Activated CD8-positive, alpha-beta memory T cell treated with anti-CD3 and anti-CD28 coated beads, Interleukin-2, amount 50 U/mL, for 4 hours (primary cell): ENCODE results near the gene LYST.

Experiments used
- DNase-seq: peaks from one replicate; pipeline ENCODE4 v3.0.0-alpha.2; 2020

LYST gene

DNA sequence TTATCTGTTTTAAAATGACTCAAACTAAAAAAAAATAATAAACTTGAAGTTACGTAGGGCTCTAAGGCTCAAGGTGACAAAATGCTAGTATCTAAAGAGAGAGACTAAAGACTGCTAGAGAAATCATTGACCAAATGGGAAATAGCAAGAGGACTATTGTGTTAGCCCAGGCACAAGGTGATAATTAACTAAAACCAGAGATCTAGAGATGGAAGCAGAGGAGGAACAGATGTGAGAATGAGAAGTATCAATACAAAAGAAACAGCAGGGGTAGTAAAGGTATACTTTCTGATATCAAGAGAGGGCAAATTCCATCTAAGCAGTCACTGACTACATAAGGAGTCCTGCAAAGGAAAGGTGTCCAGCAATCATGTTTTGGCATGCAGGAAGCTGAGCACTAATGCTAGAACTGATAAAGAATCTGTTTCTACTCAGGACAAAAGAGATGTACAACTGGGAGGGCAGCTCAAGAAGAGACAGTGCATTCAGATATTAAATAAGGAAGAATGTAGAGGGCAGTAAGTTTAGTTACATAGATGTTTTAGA, 116.9 kb downstream of the LYST start:
- no peak for DNase-seq

DNA sequence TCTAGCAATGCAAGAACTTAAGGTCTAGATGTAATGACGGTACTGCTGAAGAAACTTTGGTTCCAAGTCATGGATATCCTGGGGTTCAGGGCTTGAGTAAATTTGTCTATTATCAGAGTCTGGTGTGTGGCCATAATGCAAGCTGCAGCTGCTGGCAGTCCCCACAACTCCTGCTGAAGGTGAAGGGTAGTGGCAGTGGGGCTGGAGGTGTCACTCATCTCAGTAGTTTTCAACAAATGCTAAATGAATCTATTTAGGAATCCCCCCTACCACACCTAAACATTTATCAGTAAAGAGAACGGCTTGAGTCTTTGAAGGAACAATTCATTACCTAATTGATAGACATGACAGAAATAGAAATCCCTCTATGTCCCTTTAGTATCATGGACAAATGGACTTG, 118.0 kb downstream of the LYST start:
- no peak for DNase-seq

DNA sequence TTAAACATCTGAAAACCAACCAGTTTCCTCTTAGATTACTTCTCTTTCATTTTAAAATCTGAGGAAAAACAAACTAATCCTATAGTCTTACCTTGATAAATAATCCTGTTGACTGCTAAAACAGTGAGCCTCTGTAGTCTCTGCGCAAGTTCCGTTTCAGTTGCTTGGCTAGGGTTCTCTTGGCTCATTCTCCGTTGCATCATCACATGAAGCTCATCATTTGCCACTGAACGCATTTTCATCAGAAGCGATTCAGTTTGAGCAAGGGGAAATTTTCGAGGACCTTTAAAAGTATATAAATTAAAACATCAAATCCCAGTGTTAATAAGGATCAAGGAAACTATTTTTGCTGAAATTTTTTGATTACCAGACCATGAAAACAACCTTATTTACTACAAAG, 120.5 kb downstream of the LYST start:
- no peak for DNase-seq

DNA sequence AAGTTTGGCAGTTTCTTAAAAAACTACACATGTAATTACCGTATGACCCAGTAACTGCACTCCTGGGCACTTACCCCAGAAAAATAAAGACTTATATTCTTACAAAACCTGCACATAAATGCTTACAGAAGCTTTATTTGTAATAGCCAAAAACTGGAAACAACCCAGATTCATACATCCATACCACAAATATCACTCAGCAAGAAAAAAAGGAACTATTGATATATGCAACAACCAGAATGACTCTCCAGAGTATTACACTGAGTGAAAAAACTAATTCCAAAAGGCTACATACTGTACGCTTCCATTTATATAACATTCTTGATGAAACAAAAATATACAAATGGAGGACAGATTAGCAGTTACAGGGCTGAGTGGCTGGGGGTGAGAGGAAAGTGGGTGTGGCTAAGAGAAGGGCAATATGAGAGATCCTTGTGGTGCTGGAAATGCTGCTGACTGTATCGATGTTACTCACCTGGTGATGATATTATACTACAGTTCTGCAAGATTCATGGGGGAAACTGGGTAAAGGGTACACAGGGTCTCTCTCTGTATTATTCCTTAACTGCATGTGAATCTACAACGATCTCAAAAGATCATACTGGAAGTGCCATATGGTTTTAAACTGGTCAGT, 121.1 kb downstream of the LYST start:
- DNase-seq = no peak

DNA sequence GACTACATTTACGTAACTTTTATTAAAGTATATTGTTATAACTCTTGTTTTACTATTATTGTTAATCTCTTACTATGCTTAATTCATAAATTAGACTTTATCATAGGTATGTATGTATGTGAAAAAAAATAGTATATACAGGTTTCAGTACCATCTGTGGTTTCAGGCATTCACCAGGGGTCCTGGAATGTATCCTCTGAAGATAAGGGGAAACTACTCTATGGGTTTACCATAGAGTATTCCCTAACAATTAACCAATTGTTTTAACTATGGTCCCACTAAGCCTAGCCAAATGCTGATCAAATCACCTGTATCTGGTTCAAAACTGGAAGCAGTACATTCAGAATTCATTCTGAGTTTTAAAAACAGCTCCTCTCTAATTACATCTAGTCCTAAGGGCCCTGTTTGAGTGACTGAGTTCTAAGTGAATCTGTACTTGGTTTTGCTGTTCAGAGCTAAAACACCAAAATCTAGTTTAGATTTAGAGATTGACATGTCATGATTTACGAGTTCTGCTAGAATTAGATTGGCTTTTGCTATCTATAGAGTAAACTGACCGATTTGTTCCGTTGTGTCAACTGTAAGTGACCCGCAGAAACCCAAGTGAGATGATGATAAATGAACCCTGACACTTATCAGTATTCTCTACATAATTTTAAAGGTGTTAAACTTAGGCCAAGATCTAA, 123.6 kb downstream of the LYST start:
- no peak for DNase-seq

DNA sequence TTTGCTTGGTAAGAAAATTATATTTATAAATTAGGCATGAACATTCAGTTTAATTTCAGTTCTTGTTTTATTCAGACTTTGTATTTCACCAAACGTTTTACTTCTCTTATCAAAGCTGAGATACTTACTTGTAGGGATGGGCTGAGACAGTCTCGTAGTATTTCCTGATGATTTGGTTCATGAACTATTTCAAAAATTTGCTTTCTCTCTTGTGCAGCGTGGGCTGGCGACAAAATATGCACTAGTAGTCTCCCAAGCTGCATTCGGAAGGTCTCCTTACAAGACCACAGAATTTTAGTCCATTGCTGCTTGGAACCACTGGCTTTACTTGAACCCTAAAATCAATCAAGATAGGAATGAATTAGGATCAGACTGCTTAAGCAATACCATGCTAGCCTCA, 125.4 kb downstream of the LYST start:
- DNase-seq = no peak

DNA sequence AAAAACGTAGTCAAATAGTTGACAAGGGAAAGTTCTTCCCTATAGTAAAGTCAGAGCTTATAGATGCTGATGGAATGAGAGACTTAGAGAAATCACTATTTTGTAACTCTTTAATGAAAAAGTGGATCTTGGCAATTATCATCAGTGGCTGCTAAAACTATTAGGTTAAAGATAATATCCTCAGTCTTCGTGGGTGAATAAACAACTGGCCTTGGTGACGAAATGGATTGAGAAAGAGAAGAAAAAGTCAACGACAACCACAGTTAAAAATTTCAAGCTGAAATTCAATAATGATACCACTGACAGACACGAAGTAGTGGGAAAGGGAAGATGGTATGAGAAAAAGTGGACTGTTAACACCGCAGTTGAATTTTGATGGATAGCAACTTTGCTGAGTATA, 127.1 kb downstream of the LYST start:
- DNase-seq = no peak

DNA sequence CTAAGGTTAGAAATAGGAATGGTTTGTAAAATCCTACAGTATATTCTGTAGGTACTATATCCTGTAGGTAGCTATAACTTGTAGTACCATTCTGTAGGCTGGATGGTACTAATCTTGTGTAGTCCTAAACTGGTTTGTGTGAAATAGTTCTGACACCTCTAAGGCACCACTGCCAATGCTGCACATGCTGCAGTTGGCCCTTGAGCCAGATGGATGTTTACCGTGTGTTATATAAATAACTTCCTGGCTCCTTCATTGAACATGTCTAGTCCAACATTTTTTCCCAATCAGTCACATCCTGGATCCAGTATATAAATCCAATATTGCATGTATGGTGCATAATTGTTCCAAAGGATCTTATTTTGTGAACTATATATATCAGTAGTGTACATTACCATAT, 127.6 kb downstream of the LYST start:
- DNase-seq = no peak

DNA sequence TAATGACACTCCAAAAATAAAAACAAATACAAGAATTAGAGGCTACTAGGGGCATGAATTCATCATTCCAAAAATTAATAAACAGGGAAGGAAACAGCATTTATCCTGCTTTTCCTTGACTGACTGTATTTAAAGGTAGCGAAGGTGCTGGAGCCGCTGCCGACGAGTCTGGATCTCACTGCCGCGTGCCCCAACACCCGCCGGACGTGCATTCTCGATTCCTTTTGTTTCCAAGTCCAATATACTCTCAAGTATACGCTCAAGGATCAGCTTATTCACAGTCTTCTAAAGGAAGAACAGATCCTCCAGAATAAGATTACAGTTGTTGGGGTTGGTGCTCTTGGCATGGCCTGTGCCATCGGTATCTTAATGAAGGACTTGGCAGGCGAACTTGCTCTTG, 129.0 kb downstream of the LYST start:
- DNase-seq = no peak

DNA sequence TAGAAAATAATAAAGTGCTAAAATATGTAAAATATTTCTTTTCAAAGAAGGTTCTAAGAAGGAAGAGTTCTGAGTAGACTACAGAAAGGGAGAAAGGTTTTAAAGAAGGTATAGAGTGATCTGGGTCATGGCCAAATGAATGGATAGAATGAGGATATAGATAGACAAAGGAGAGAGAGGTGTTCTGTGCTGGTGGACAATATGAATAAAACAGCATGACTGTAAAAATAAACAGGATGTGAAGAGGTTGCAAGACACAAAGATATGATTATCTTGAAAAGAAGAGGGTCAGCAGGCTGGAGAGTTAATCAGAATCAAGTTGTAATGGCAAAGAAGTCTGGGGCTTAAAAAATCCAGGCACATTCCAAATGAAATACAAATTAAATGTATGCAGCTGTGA, 130.4 kb downstream of the LYST start:
- no peak for DNase-seq

DNA sequence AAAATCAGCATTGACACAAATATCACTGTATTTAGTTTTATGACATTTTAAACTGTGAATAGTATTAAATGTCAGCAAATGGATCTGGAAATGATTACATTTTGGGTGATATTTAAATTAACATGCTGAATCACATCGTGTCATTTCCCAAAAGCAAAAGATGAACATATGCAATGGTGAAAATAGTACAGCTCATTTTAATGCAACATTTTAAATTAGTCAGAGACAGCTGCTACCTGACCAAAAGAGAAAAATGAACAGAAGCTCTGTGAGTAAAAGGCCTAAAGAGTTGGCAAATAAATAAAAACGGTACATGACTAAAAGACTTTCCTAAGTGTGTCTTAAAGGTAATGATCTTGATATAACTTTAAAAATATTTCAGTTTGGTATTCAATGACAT, 131.1 kb downstream of the LYST start:
- DNase-seq = no peak

DNA sequence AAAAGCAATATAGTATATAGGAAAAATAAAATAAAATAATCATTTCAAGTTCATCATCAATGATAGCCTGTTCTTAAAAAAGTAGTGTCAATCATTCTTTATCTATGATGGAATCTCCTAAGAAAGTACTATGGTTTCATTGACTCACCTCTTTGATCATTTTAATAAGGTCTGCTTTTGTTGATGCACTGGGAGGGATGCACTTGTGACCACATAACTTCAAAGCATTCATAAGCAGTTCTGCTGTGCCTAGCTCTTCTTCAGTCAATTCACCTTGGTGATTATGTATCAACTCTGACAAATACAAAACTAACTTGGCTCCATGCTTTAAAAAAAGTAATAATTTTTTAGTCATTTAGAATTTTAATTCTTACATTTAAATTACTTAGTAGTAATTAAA, 132.4 kb downstream of the LYST start:
- no peak for DNase-seq

DNA sequence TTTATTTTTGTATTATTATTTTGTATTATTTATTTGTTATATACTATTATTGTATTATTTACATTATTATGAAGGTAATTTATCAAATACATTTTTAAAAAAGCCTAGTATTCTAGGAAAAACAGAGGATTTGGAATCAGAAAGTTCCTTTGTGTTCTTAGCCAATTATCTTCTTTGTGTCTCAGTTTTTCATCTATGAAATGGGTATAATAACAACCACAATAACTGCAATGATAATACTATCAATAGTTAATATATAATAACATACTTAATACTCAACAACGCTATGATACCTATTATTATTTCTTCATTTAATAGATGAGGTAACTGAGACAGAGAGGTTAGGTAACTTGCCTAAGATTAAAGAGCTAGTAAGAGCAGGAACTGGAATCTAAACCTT, 136.7 kb downstream of the LYST start:
- no peak for DNase-seq

DNA sequence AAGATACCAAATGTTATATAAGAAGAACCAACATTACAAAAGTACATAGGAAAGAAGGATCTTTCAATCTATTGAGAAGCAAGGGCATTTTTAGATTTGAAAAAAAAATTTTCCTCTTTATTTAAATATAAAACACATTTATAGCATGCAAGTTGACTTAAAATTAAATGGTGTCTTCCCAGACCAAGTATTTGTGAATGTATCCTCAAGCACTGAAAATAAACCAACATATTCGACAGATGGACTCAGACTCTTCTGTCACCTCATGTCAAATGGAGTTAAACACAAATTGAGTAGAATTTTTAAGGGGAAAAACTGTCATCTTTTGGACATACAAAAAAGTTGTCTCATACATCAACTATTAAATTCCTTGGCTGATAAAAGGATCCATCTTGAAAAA, 140.1 kb downstream of the LYST start:
- no peak for DNase-seq

DNA sequence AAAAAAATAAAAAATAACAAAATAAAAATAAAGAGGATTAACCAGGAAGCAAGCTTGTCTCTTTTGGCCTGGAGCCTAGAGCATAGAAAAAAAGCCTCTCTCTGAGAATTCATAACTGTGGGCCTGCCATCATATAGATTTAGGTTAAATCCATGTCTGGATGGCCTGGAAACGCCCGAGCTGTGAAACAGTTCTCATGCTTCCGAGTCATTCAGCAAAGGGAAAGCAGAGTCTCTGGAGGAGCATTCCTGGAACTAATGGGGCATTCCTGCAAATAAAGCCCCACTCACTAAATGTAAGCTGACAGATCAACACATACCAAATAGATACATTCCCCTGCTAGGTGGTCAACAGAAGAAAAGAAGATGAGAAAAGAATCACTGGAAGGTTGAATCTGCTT, 141.3 kb downstream of the LYST start:
- DNase-seq = no peak

DNA sequence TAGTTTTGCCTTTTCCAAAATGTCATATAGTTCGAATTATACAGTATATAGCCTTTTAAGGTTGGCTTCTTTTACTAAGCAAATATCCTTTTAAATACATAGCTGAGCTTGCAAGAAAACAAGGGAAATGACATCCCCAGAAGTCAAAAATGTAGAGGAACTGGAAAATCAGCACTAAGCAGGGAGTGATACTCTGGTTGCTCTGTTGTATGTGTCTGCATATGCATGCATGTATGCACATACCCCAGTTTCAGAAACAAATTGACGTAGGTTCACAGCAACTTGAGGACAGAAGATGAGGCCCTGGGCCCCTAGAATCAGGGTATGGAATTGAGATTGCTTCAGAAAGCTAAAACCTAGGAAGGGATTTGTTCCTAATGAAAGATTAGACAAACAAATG, 142.0 kb downstream of the LYST start:
- DNase-seq = no peak

DNA sequence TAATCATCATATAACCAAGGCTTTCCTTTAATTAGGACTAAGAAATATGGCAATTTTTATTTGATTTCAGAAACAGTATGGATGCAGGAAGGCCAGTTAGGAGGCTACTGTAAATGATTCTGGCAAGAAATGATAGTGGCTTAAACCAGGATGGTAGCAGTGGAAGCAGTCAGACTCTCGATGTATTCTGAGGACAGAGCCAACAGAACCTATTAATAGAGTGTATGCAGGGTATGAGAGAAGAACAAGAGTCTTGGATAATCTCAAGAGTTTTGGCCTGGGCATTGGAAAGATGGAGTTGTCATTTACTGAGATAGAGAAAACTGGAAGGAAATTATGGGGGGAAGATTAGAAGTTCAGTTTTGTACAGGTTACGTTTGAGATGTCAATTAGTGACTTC, 143.8 kb downstream of the LYST start:
- no peak for DNase-seq

DNA sequence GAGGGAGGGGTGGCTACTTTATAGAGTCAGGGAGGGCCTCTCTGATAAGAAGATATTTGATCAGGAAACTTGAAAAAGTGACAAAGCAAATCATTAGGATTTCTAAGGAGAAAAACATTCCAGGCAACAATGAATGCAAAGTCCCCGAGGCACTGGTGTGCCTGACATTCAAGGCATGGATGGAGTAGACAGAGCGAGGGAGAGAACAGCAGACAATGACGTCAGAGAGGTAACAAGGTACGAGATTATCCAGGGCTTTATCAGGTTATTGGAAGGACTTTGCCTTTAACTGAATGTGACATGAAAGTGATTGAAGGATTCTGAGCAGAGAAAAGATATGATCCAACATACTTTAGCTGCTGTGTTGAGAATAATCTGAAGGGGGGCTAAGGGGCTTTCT, 144.7 kb downstream of the LYST start:
- no peak for DNase-seq

DNA sequence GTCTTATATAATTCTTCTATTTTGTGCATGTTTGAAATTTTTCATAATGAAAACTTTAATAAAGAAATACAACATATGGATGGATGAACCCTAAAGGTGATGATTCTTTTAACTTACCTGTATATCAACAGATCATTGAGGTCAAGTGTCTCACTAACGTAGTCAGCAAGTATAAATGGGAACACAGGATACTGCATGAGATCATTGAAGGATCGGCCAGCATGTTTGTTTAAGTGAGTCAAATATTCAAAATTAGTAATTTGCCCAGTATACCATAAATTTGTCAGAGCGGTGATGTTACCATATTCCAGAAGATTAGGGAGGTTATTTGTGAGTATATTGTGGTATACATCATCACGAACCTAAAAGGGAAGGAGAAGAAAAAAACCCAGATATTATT, 146.2 kb downstream of the LYST start:
- no peak for DNase-seq

DNA sequence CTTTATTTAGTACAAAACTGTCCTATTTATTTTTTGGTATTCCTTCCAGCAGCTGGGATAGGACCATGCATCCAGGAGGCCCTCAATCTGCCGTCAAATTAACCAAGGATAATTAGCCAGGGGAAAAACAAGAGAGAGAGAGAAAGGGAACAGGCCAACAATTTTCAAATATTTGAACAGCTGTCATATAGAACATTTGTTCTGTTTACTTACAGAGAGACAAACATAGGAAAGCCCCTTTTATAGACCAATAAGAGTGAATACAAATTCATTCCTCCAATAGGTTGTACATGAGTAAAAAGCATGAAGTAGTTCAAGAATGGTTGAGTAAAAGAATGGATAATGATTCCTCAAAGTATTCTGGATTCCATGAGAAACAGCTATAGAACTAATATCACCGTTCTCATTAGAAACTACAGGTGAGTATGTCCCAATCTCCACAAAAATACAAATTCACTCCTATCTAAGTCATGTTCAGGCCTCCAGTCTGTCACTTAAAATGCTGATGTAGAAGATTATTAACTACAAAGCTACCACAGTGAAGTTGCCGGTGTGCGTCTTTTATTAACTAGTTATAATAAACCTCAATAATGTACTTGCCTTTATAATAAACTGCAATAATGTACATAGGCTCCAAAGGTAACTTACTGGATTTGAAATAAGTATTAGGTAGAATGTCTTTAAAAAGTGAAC, 152.4 kb downstream of the LYST start:
- no peak for DNase-seq

DNA sequence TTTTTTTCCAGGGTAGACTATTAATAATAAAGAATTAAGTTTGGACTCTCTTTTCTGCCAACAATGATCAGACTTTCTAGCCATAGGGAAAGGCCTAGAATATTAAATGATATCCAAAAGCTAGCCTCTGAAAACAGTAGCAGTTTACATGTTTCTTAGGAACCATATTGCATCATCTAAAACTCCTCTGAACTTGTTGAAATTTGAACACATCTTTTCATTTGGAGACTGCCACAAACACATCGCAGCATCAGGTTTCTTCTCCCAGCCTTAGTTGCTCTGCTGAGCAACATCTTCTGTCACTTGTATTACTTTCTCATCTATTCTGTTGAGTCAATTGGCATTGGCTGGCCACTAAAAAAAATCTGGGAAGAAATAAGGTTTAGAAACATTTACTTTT, 153.9 kb downstream of the LYST start:
- no peak for DNase-seq

DNA sequence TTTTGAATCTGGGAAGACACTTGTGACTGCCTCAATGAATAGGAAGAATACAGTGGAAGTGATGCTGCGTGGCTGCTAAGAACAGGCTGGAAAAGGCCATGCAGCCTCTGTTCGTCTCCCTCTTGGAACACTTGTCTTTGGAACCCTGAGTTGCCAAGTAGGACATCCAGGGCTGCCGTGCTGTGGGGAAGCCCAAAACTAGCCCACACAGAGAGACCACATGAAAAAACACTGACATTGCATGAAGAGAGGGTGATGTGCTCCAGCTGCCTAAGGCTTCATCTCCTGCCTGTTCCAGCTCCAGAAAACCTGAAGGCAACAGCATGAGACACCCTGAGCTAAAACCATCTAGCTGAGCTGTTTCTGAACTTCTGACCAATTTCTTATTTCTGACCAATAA, 156.0 kb downstream of the LYST start:
- DNase-seq = no peak

DNA sequence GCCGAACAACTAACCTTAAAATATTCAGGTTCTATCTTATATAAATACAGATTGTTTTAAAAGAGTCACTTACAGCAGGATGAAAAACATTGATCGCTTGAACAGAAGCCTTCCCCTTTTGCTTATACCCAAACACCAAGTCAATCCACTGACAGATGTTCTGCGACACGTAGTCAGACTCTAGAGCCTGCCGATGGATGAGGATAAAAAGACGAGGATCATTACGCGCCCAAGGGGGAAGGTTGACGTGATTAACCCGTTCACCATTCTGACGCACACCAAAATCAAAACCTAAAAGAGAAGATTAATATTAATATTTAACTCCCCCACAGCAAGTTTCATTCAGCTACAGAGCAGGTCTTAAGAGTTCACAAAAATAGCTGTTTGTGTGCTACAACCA, 157.7 kb downstream of the LYST start:
- no peak for DNase-seq

DNA sequence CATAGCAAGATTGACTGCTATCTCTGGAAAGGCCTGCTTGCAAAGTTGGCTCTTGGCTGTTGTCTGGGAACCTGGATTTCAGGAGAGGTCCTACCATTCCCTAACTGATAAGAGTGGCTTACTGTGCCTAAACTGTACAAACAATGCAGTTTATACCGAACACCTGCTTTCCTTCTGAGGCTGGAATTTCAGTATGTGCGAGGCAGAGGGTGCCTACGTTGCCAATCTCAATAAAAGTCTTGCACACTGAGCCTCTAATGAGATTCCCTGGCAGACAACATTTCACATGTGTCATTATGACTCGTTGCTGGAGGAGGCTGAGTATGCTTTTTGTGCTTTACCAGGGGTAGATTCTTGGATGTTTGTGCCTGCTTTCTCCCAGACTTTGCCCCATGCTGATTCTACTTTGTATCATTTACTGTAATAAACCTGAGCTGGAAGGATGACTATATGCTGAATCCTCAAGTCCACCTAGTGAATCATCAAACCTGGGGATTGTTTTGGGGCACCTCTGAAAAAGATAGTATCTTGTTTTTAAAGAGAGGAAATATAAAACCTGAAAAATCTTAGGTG, 158.2 kb downstream of the LYST start:
- DNase-seq = no peak
